Measurements from ENCODE around the gene PTPMT1.
"Not testable (repeated sequence)": the region's sequence is repeated elsewhere in the genome, so short reads cannot be mapped to it uniquely, and the experiment has no call there.

GRCh38 chr11:47557004-47557403 is 8.4 kb upstream of the PTPMT1 start:
- TF ChIP-seq CTCF, POLR2A, POLR2AphosphoS5 (IDR thresholded peaks at IDR 0.05): not testable (repeated sequence)
